HFFc6 (cell line): Measurements from ENCODE around the gene SRRD. TPM values are rescaled to one million over a fixed set of nuclear protein-coding genes. Genes with fewer than 3 reads are reported as not detected.

ENCODE experiments used
- DNase-seq: peaks from one replicate; pipeline ENCODE4 v3.0.0-alpha.2; 2018
- H3K27ac Mint-ChIP-seq: 2 replicates; pipeline ENCODE4 v1.8.0; 2020; ENCODE audit warnings: mild to moderate bottlenecking, mixed read lengths
- H3K27me3 Mint-ChIP-seq: 2 replicates; pipeline ENCODE4 v1.8.0; 2021; ENCODE audit warnings: mild to moderate bottlenecking, moderate library complexity, mixed read lengths; ENCODE audit not compliant: insufficient read depth
- H3K36me3 Mint-ChIP-seq: 2 replicates; pipeline ENCODE4 v1.8.0; 2021; ENCODE audit warnings: low read depth, mixed read lengths
- H3K4me1 Mint-ChIP-seq: 2 replicates; pipeline ENCODE4 v1.8.0; 2020; ENCODE audit warnings: low read depth, mixed read lengths
- H3K4me3 Mint-ChIP-seq: 2 replicates; pipeline ENCODE4 v1.8.0; 2020; ENCODE audit warnings: mild to moderate bottlenecking, moderate library complexity, mixed read lengths
- H3K9me3 Mint-ChIP-seq: 2 replicates; pipeline ENCODE4 v1.8.0; 2020; ENCODE audit warnings: mild to moderate bottlenecking, mixed read lengths
- CTCF ChIP-seq: fragments of 200-600 bp; sonication (generic); IDR thresholded peaks from 2 replicates; pipeline ENCODE4 v1.5.0; 2021; ENCODE audit warnings: antibody characterized with exemption, mild to moderate bottlenecking
- total RNA-seq, 6 experiments: library from RNA; stranded (reverse); fragmentation: NEBNext Ultra II Directional; extraction: Animal tissue kit (Norgen Biotek cat#: 25700); gene quantifications; 2 replicates in 1 of 6; 3 replicates in 5 of 6; pipeline ENCODE4 v1.2.3, GENCODE V29; 2021

Gene SRRD
- total RNA-seq, 6 experiments from 2014 or later, result 15.0 to 21.2 (median 19.1) TPM

GRCh38 chr22:26514419-26515161, 30.9 kb downstream of the SRRD start:
- TF ChIP-seq CTCF, result no peak
- Mint-ChIP-seq H3K27me3 (no peaks in the 10 kb centered on the region), H3K4me3 (peak overlapping the region; percentile 100)

GRCh38 chr22:26515931-26516330, 32.3 kb downstream of the SRRD start:
- Mint-ChIP-seq H3K36me3 (0 out of 2 replicates have a peak, but pooled peaks cover 10% of the 10 kb centered on the region), H3K4me1 (peaks cover 34% of the 10 kb centered on the region), H3K9me3 (no peaks in the 10 kb centered on the region), H3K4me3 (no peak overlapping the region), H3K27me3 (no peaks in the 10 kb centered on the region), H3K27ac (no peak overlapping the region; the same call in 1 of the 2 replicates)
- DNase-seq, result no peak
- no peak for TF ChIP-seq CTCF

More at GRCh38 chr22:26514419-26515161, 30.9 kb downstream of the SRRD start:
- peak overlapping the region; percentile 96 for H3K27ac Mint-ChIP-seq
- DNase-seq, result no peak
- H3K4me1 Mint-ChIP-seq, result peaks cover 38% of the 10 kb centered on the region
- peaks cover 14% of the 10 kb centered on the region; the same call in 1 of the 2 replicates for H3K36me3 Mint-ChIP-seq
- no peaks in the 10 kb centered on the region for H3K9me3 Mint-ChIP-seq

GRCh38 chr22:26516503-26516902, 32.8 kb downstream of the SRRD start:
- Mint-ChIP-seq H3K4me3 (no peak overlapping the region), H3K36me3 (0 out of 2 replicates have a peak, but pooled peaks cover 10% of the 10 kb centered on the region), H3K9me3 (no peaks in the 10 kb centered on the region), H3K27ac (no peak overlapping the region), H3K4me1 (peaks cover 28% of the 10 kb centered on the region), H3K27me3 (peaks cover 2% of the 10 kb centered on the region; the same call in 1 of the 2 replicates)
- no peak for DNase-seq
- no peak for TF ChIP-seq CTCF

GRCh38 chr22:26517429-26517828, 33.8 kb downstream of the SRRD start:
- Mint-ChIP-seq H3K36me3 (0 out of 2 replicates have a peak, but pooled peaks cover 5% of the 10 kb centered on the region), H3K27ac (no peak overlapping the region), H3K27me3 (peaks cover 2% of the 10 kb centered on the region; the same call in 1 of the 2 replicates), H3K4me3 (no peak overlapping the region), H3K4me1 (peaks cover 26% of the 10 kb centered on the region), H3K9me3 (no peaks in the 10 kb centered on the region)
- no peak for DNase-seq
- no peak for TF ChIP-seq CTCF

- H3K9me3 Mint-ChIP-seq, result no peaks in the 10 kb centered on the region
- peaks cover 2% of the 10 kb centered on the region; the same call in 1 of the 2 replicates for H3K27me3 Mint-ChIP-seq
- no peak overlapping the region for H3K27ac Mint-ChIP-seq
- no peak overlapping the region for H3K4me3 Mint-ChIP-seq
- H3K4me1 Mint-ChIP-seq, result no peaks in the 10 kb centered on the region
- no peak for TF ChIP-seq CTCF
- no peak for DNase-seq
- 0 out of 2 replicates have a peak, but pooled peaks cover 4% of the 10 kb centered on the region for H3K36me3 Mint-ChIP-seq
These were observed 38.3 kb downstream of the SRRD start for GRCh38 chr22:26522012-26522411.
